GM13977 (cell line): Measurements from ENCODE around the gene RASEF.

Source experiments
- DNase-seq: peaks from one replicate; pipeline ENCODE4 v3.0.0; 2012; ENCODE audit warnings: low spot score
- in situ Hi-C: fragments of 300-500 bp; cut with MboI; formaldehyde crosslinking; loops from one replicate; pipeline ENCODE4 v1.12.0; 2022; ENCODE audit warnings: low sequenced_read_pairs, low pct_unique_long_range_greater_than_20kb, mixed read lengths, inconsistent platforms; ENCODE audit not compliant: unreplicated experiment
- TF ChIP-seq, protein P1 (sequence below): IDR thresholded peaks from 2 replicates; pipeline ENCODE4 v1.5.1; 2012; ENCODE audit warnings: mild to moderate bottlenecking, control low read depth; ENCODE audit not compliant: insufficient read depth; ENCODE audit errors: extremely low read depth, missing control alignments

The RASEF gene

DNA sequence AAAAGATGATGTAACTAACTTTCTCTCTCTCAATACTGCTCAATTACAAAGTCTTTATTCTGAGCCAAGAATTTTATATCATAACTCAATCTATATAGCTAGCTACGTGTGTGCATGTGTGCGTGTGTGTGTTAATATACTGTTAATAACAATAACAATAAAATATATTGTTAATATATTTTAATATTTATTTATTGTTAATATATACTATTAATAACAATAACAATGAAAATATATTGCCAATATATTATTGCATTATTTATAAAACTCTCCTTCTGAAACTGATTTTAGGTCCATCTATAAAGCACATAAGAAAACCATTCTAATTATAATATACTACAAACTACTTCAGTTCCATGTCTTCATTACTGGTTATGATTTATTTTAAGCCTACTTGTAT, 60.6 kb downstream of the RASEF start:
- no peak for DNase-seq
- in situ Hi-C loops, result no loop called here
- TF ChIP-seq, protein P1, sequence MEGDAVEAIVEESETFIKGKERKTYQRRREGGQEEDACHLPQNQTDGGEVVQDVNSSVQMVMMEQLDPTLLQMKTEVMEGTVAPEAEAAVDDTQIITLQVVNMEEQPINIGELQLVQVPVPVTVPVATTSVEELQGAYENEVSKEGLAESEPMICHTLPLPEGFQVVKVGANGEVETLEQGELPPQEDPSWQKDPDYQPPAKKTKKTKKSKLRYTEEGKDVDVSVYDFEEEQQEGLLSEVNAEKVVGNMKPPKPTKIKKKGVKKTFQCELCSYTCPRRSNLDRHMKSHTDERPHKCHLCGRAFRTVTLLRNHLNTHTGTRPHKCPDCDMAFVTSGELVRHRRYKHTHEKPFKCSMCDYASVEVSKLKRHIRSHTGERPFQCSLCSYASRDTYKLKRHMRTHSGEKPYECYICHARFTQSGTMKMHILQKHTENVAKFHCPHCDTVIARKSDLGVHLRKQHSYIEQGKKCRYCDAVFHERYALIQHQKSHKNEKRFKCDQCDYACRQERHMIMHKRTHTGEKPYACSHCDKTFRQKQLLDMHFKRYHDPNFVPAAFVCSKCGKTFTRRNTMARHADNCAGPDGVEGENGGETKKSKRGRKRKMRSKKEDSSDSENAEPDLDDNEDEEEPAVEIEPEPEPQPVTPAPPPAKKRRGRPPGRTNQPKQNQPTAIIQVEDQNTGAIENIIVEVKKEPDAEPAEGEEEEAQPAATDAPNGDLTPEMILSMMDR, result no peak

DNA sequence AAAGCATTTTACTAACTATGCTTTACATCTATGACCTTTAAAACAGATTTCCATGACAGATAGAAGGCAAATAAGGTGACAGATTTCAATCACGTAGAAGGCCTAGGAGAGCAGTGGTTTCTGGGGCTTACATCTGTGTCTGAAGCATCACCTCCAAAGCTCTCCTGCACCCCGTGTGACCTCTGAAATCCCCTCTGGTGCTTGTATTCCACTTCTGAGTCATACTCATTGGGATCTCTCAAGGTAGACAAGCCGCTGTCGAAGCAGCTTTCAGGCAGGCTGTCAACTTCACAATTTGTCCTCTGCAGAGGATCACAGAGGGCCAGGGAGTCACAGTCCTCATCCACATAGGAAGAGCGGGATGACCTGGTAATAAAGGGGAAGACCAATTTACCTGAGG, 62.2 kb downstream of the RASEF start:
- TF ChIP-seq, protein P1, result no peak
- in situ Hi-C loops, result no loop called here
- DNase-seq, result no peak

DNA sequence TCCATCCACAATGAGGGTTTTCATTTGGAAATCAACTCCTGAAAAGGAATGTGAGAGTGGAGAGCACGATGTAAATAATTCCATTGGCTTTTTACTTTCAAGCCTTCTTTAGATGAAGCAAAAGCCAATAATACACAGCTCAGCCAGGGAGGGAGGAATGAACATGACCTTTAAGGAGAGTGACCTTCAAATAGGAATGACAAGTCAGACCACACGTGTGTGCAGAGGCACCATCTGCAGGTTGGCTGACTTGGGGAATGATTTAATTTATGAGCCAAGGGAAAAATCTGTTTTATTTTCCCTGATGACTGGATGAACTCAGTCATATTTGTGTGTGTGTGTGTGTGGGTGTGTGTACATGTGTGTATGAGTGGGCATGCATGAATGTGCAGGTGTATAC, 64.5 kb downstream of the RASEF start:
- in situ Hi-C loops, result no loop called here
- no peak for DNase-seq
- TF ChIP-seq, protein P1, result no peak

DNA sequence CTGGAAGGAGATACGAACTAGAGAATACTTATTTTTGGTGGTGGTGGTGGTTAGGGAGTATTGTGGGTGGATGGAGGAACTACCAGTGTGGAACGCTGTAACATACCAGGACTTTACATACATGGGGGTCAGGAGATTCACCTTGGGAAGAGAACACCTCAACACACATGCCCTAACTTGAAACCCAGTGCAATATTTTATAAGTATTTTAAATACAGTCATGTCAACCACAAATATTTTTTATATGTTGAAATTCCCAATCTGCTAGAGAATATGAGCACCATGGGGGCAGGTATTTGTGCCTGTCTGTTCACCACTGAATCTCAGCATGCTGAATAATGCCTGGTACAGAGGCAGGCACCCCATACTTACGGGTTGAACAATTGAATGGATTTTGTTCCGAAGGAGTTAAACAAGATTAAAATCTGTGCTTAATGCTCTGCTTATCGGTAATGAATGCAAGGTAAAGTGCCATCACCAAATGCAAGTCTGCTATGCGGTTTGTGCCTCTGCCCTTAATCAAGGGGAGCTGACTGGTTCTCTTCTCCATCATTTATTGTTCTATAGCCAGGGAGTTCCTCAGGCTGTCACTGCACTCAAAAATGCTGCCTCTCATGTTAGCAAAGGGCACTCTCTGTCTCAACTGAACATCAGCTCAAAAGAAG, 65.3 kb downstream of the RASEF start:
- in situ Hi-C loops, result no loop called here
- TF ChIP-seq, protein P1, result no peak
- no peak for DNase-seq

DNA sequence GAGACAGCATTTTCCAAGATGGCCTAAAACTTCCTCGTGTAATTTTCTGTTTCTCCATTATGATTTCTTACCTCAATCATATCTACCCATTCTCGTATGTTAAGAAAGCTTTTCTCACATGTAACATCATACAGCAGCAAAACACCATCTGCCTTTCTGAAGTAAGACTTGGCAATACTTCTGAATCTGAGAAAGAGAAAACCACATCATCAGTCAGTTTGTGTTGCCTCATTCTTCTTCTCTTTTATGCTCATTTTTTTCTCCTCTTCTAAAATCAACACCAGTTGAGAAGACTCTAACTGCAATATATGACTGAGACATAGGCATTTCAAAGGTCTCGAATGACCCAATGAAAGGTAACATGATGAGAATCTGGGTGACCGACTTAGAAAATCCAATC, 66.0 kb downstream of the RASEF start:
- DNase-seq, result no peak
- TF ChIP-seq, protein P1, result no peak

DNA sequence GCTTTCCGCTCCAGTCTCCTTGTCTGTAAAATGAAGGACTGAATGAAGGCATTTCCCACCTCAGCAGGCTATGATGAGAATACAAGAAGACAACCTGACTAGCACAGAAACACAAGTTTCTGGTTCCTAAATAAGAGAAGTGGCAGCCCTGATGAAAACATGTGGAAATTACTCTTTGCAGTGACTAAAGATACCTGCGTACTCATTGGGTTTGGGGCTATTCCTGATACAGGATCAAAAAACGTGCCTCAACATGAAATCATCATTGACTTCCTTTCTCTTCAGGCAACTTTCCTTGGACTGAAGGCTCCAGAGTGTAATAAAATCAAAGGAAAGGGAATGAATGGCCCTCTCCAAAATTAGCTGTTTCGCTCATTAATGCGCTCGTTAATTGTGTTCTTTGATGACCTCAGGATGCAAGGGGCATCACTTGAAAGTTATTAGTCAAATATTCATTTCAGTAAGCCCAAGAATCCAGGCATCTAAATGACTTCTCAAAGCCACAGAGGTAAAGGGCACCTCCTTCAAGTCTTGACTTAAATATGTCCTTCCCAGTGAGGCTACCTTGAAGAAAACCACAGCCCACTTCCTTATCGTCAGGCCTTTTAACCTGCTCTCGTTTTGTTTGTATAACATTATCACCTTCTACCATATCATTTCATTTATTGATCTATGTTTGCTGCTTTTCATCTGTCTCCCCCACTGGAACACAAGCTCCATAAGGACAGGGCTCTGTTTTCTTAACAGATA, 68.9 kb downstream of the RASEF start:
- DNase-seq, result no peak
- TF ChIP-seq, protein P1, result no peak
- in situ Hi-C loops, result no loop called here

More for the DNA sequence above, 66.0 kb downstream of the RASEF start:
- in situ Hi-C loops, result no loop called here
